ENCODE measurements around the gene YPEL3.

DNA sequence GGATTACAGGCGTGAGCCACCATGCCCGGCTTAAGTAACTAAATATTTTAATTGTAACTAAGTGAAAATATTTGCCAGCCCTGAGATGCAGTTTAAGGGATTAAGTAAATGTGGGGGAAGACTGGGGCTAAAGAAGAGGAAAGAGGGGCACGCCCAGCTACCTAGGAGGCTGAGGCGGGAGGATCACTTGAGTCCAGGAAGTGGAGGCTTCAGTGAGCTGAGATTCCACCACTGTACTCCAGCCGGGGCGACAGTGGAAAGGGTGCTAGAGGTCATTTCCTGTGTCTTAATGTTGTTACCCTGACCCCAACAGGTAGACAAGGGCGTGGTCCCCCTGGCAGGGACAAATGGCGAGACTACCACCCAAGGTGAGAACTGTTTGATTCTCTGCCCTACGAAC is 27.7 kb downstream of the YPEL3 start:
- TF ChIP-seq, protein P1, sequence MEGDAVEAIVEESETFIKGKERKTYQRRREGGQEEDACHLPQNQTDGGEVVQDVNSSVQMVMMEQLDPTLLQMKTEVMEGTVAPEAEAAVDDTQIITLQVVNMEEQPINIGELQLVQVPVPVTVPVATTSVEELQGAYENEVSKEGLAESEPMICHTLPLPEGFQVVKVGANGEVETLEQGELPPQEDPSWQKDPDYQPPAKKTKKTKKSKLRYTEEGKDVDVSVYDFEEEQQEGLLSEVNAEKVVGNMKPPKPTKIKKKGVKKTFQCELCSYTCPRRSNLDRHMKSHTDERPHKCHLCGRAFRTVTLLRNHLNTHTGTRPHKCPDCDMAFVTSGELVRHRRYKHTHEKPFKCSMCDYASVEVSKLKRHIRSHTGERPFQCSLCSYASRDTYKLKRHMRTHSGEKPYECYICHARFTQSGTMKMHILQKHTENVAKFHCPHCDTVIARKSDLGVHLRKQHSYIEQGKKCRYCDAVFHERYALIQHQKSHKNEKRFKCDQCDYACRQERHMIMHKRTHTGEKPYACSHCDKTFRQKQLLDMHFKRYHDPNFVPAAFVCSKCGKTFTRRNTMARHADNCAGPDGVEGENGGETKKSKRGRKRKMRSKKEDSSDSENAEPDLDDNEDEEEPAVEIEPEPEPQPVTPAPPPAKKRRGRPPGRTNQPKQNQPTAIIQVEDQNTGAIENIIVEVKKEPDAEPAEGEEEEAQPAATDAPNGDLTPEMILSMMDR (IDR thresholded peaks at IDR 0.05) = no peak
- TF ChIP-seq POLR2AphosphoS5 (IDR thresholded peaks at IDR 0.05) (no peak), POLR2A (IDR thresholded peaks at IDR 0.05) (no peak)

All from transverse colon (tissue), 4 donors.